HK-2 (cell line): ENCODE results near the gene ICA1L.
"Not testable (repeated sequence)": the region's sequence is repeated elsewhere in the genome, so short reads cannot be mapped to it uniquely, and the experiment has no call there.

Experiments used
- DNase-seq: peaks from one replicate; pipeline ENCODE4 v3.0.0-alpha.2; 2018; ENCODE audit not compliant: unreplicated experiment

The ICA1L gene

GRCh38 chr2:202871300-202872141, at the start of gene ICA1L:
Gene ICA1L (minus strand): TSS chr2:202871766. CDS start chr2:202829009, 42,757 bp downstream.
- peak; percentile 70 for DNase-seq

- DNase-seq, result no peak
Observed at GRCh38 chr2:202918860-202919259, 47.3 kb upstream of the ICA1L start.

- DNase-seq, result peak; percentile 14
Observed at GRCh38 chr2:202912342-202913201, 41.0 kb upstream of the ICA1L start.

- peak; percentile 89 for DNase-seq
Observed at GRCh38 chr2:202911512-202912341, 40.2 kb upstream of the ICA1L start, which contains the start of the genes CARF and WDR12. Gene CARF (plus strand): TSS chr2:202912275. CDS start chr2:202941903, 29,628 bp downstream. Gene WDR12 (minus strand): TSS chr2:202911673. CDS start chr2:202911476, 197 bp downstream.

GRCh38 chr2:202911203-202911511, 39.6 kb upstream of the ICA1L start:
- DNase-seq, result no peak

- no peak for DNase-seq
Observed at GRCh38 chr2:202910698-202911097, 39.1 kb upstream of the ICA1L start.

- not testable (repeated sequence) for DNase-seq
Observed at GRCh38 chr2:202910250-202910649, 38.7 kb upstream of the ICA1L start.

GRCh38 chr2:202909394-202910192, 38.0 kb upstream of the ICA1L start:
- no peak for DNase-seq

GRCh38 chr2:202908186-202908585, 36.6 kb upstream of the ICA1L start:
- no peak for DNase-seq

GRCh38 chr2:202905507-202905906, 33.9 kb upstream of the ICA1L start:
- DNase-seq, result not testable (repeated sequence)

GRCh38 chr2:202885190-202885589, 13.6 kb upstream of the ICA1L start:
- DNase-seq, result no peak

GRCh38 chr2:202883987-202884675, 12.6 kb upstream of the ICA1L start:
- DNase-seq, result no peak

GRCh38 chr2:202881570-202881969, 10.0 kb upstream of the ICA1L start:
- DNase-seq, result no peak

- no peak for DNase-seq
Observed at GRCh38 chr2:202877699-202878098, 6.1 kb upstream of the ICA1L start.

GRCh38 chr2:202870431-202871299, 901 bp downstream of the ICA1L start:
- peak; percentile 63 for DNase-seq

GRCh38 chr2:202861987-202862386, 9.6 kb downstream of the ICA1L start:
- DNase-seq, result no peak

GRCh38 chr2:202858601-202859000, 13.0 kb downstream of the ICA1L start:
- DNase-seq, result no peak

- not testable (repeated sequence) for DNase-seq
Observed at GRCh38 chr2:202849343-202849742, 22.2 kb downstream of the ICA1L start.

- no peak for DNase-seq
Observed at GRCh38 chr2:202848813-202849212, 22.8 kb downstream of the ICA1L start.
